H1 (cell line): Measurements from ENCODE around the gene CNNM2. TPM values are rescaled to one million over a fixed set of nuclear protein-coding genes. Genes with fewer than 3 reads are reported as not detected.

Source experiments
- CTCF ChIA-PET: fragments of 300-600 bp; sonication (Branson Sonifier 250); formaldehyde crosslinking; loops from one replicate; lab custom pipeline; 2021; ENCODE audit not compliant: partially characterized antibody; lab: Charles Lee
- POLR2A ChIA-PET: fragments of 300-600 bp; sonication (Branson Sonifier 250); formaldehyde crosslinking; loops from one replicate; lab custom pipeline; 2021; ENCODE audit warnings: inconsistent platforms; ENCODE audit not compliant: partially characterized antibody; lab: Charles Lee
- DNase-seq, 2 experiments: peaks; one replicate each; pipeline versions ENCODE4 v3.0.0 to v3.0.0-alpha.2; 2010 to 2022; ENCODE audit warnings: low spot score in 2 of 2, low read depth in 1 of 2, mixed read lengths in 1 of 2
- FAIRE-seq: peaks from 2 replicates; lab custom pipeline; 2011; peaks lifted over from hg19 to GRCh38; lab: Jason Lieb, UNC
- H2AFZ ChIP-seq: 2 replicates; pipeline ENCODE4 v1.8.1; 2012; ENCODE audit warnings: low read length, inconsistent platforms
- H2AK5ac ChIP-seq: 2 replicates; pipeline ENCODE4 v1.6.1; 2013; ENCODE audit warnings: low read depth, low read length
- H2BK120ac ChIP-seq: replicated peaks from 2 replicates; pipeline ENCODE3; 2013; ENCODE audit warnings: low read depth, low read length, inconsistent platforms
- H2BK12ac ChIP-seq: 2 replicates; pipeline ENCODE4 v1.6.1; 2013; ENCODE audit warnings: low read depth, low read length
- H2BK15ac ChIP-seq: 2 replicates; pipeline ENCODE4 v1.6.1; 2013; ENCODE audit warnings: low read length
- H2BK20ac ChIP-seq: 2 replicates; pipeline ENCODE4 v1.6.1; 2013; ENCODE audit warnings: low read length
- H2BK5ac ChIP-seq: 2 replicates; pipeline ENCODE4 v1.6.1; 2013; ENCODE audit warnings: low read depth, low read length
- H3K14ac ChIP-seq: 2 replicates; pipeline ENCODE4 v1.6.1; 2013; ENCODE audit warnings: inconsistent platforms; ENCODE audit not compliant: insufficient read length
- H3K18ac ChIP-seq: 2 replicates; pipeline ENCODE4 v1.6.1; 2013; ENCODE audit warnings: low read length; ENCODE audit errors: extremely low read depth
- H3K23ac ChIP-seq: 2 replicates; pipeline ENCODE4 v1.6.1; 2013; ENCODE audit warnings: inconsistent platforms; ENCODE audit not compliant: insufficient read length
- H3K23me2 ChIP-seq: 2 replicates; pipeline ENCODE4 v1.6.1; 2013; ENCODE audit warnings: low read depth, low read length
- H3K27ac ChIP-seq: 2 replicates; pipeline ENCODE4 v1.6.1; 2011; ENCODE audit warnings: low read depth, low read length, inconsistent platforms
- H3K27me3 ChIP-seq, 4 experiments: replicated peaks in 1 of 4; 1 replicate in 1 of 4; 2 replicates in 3 of 4; pipeline versions ENCODE4 v1.6.1 to v1.8.1; 2011 to 2013; ENCODE audit warnings: low read length in 3 of 4, mild to moderate bottlenecking in 3 of 4, inconsistent platforms in 2 of 4, mixed read lengths in 2 of 4, moderate library complexity in 1 of 4; ENCODE audit not compliant: control insufficient read depth in 3 of 4, insufficient read depth in 3 of 4; ENCODE audit errors: extremely low read depth in 1 of 4
- H3K36me3 ChIP-seq, 4 experiments: 2 replicates each; pipeline versions ENCODE4 v1.6.1 to v1.8.1; 2011 to 2013; ENCODE audit warnings: mild to moderate bottlenecking in 4 of 4, low read length in 3 of 4, moderate library complexity in 2 of 4, control low read depth in 1 of 4, inconsistent platforms in 1 of 4; ENCODE audit not compliant: insufficient read depth in 4 of 4, control insufficient read depth in 2 of 4
- H3K4ac ChIP-seq: replicated peaks from 2 replicates; pipeline ENCODE3; 2013; ENCODE audit warnings: low read length, low read depth, mixed read lengths, inconsistent platforms; ENCODE audit not compliant: insufficient read length
- H3K4me1 ChIP-seq, 4 experiments: replicated peaks in 1 of 4; 1 replicate in 1 of 4; 2 replicates in 3 of 4; pipeline versions ENCODE4 v1.6.1 to v1.8.1; 2011 to 2013; ENCODE audit warnings: low read length in 3 of 4, inconsistent platforms in 2 of 4, mixed read lengths in 1 of 4; ENCODE audit not compliant: insufficient read depth in 4 of 4, control insufficient read depth in 3 of 4
- H3K4me2 ChIP-seq, 2 experiments: 2 replicates each; pipeline versions ENCODE4 v1.6.1 to v1.8.1; 2011 to 2013; ENCODE audit warnings: low read depth in 2 of 2, low read length in 2 of 2, control low read depth in 1 of 2, inconsistent platforms in 1 of 2, mild to moderate bottlenecking in 1 of 2; ENCODE audit not compliant: insufficient read depth in 1 of 2
- H3K4me3 ChIP-seq, 4 experiments: fragments of 200-600, 300-600 bp in 1 of 4; sonication (generic), shearing (Covaris generic), sonication (Bioruptor Twin) in 1 of 4; 2 replicates each; pipeline versions ENCODE4 v1.5.1 to v1.8.1; 2011 to 2016; ENCODE audit warnings: low read length in 4 of 4, low read depth in 3 of 4, control low read depth in 2 of 4, inconsistent platforms in 2 of 4, mild to moderate bottlenecking in 2 of 4, mixed read lengths in 1 of 4, moderate library complexity in 1 of 4; ENCODE audit not compliant: insufficient read depth in 2 of 4; ENCODE audit errors: extremely low read depth in 1 of 4
- H3K56ac ChIP-seq: replicated peaks from 2 replicates; pipeline ENCODE3; 2013; ENCODE audit warnings: low read depth, mild to moderate bottlenecking, mixed read lengths, low read length, inconsistent platforms; ENCODE audit not compliant: insufficient read length
- H3K79me1 ChIP-seq: 2 replicates; pipeline ENCODE4 v1.6.1; 2013; ENCODE audit warnings: low read depth, low read length, control low read depth
- H3K79me2 ChIP-seq, 2 experiments: 2 replicates each; pipeline versions ENCODE4 v1.6.1 to v1.8.1; 2012 to 2013; ENCODE audit warnings: low read length in 2 of 2, mild to moderate bottlenecking in 2 of 2, inconsistent platforms in 1 of 2; ENCODE audit not compliant: insufficient read depth in 2 of 2, control insufficient read depth in 1 of 2
- H3K9ac ChIP-seq, 4 experiments: replicated peaks in 1 of 4; 1 replicate in 1 of 4; 2 replicates in 3 of 4; pipeline versions ENCODE4 v1.6.1 to v1.8.1; 2011 to 2013; ENCODE audit warnings: low read depth in 3 of 4, low read length in 3 of 4, control low read depth in 2 of 4, mild to moderate bottlenecking in 2 of 4, moderate library complexity in 2 of 4, inconsistent platforms in 1 of 4; ENCODE audit errors: extremely low read depth in 1 of 4
- H3K9me3 ChIP-seq, 2 experiments: 2 replicates each; pipeline versions ENCODE4 v1.6.1 to v1.8.1; 2012 to 2013; ENCODE audit warnings: mild to moderate bottlenecking in 2 of 2, moderate library complexity in 2 of 2, control low read depth in 1 of 2, inconsistent platforms in 1 of 2, low read depth in 1 of 2, low read length in 1 of 2, mixed read lengths in 1 of 2; ENCODE audit not compliant: insufficient read depth in 2 of 2
- H4K20me1 ChIP-seq, 2 experiments: replicated peaks in 1 of 2; 2 replicates each; pipeline versions ENCODE3 to v1.8.1; 2011 to 2013; ENCODE audit warnings: inconsistent platforms in 2 of 2, low read length in 2 of 2, mild to moderate bottlenecking in 1 of 2; ENCODE audit not compliant: insufficient read depth in 2 of 2, control insufficient read depth in 1 of 2
- H4K5ac ChIP-seq: 2 replicates; pipeline ENCODE4 v1.6.1; 2013; ENCODE audit warnings: low read length, low read depth, mixed read lengths, inconsistent platforms; ENCODE audit not compliant: insufficient read length
- H4K8ac ChIP-seq: 2 replicates; pipeline ENCODE4 v1.8.0; 2013; ENCODE audit warnings: mild to moderate bottlenecking, moderate library complexity, low read length, inconsistent platforms; ENCODE audit not compliant: insufficient read depth; ENCODE audit errors: extremely low read depth
- H4K91ac ChIP-seq: replicated peaks from 2 replicates; pipeline ENCODE3; 2013; ENCODE audit warnings: low read length, mixed read lengths, inconsistent platforms; ENCODE audit not compliant: insufficient read length
- CEBPB ChIP-seq: IDR thresholded peaks from 2 replicates; pipeline ENCODE4 v1.6.1; 2012; ENCODE audit warnings: low read depth, low read length
- CREB1 ChIP-seq: IDR thresholded peaks from 2 replicates; pipeline ENCODE4 v1.6.1; 2012; ENCODE audit warnings: inconsistent platforms
- EZH2 ChIP-seq: fragments of 200-600 bp; sonication (generic); IDR thresholded peaks from 2 replicates; pipeline ENCODE4 v1.7.1; 2012; ENCODE audit warnings: low read depth, mild to moderate bottlenecking, moderate library complexity, low read length, inconsistent platforms; ENCODE audit not compliant: severe bottlenecking
- GTF2F1 ChIP-seq: IDR thresholded peaks from 2 replicates; pipeline ENCODE4 v1.6.1; 2012; ENCODE audit warnings: low read depth, low read length, improper control_type of control experiment, borderline replicate concordance
- NANOG ChIP-seq: IDR thresholded peaks from 2 replicates; pipeline ENCODE4 v1.6.1; 2011; ENCODE audit warnings: low read length, low read depth, mild to moderate bottlenecking, inconsistent platforms; ENCODE audit not compliant: insufficient read depth, poor library complexity, severe bottlenecking
- PHF8 ChIP-seq: fragments of 200-600 bp; sonication (generic); conservative IDR thresholded peaks from 2 replicates; pipeline ENCODE4 v1.7.1; 2012; ENCODE audit warnings: low read depth, mild to moderate bottlenecking, inconsistent platforms, low read length, moderate library complexity
- SP4 ChIP-seq: IDR thresholded peaks from 2 replicates; pipeline ENCODE4 v1.6.1; 2012; ENCODE audit warnings: low read length, inconsistent platforms
- TBP ChIP-seq: IDR thresholded peaks from 2 replicates; pipeline ENCODE4 v1.6.1; 2011; ENCODE audit warnings: low read depth, low read length, improper control_type of control experiment
- WGBS, 2 experiments: shearing (Covaris generic) in 1 of 2; methylation state at CpG; one replicate each; pipeline versions ENCODE4 v1.1.6 to v1.1.7; 2013 to 2015; ENCODE audit warnings: low lambda C conversion rate in 2 of 2, mixed read lengths in 2 of 2, inconsistent platforms in 1 of 2, low coverage in 1 of 2, missing lambda C conversion rate in 1 of 2; ENCODE audit not compliant: insufficient replicate concordance in 2 of 2, insufficient coverage in 1 of 2, insufficient read length in 1 of 2; ENCODE audit errors: extremely low coverage in 1 of 2, missing lambda C conversion rate in 1 of 2; 5-methylcytosine and 5-hydroxymethylcytosine counted together
- polyA plus RNA-seq, 7 experiments: library from polyadenylated mRNA; depleted of rRNA in 3 of 7; stranded (reverse) in 5 of 7; unstranded in 2 of 7; fragments of >200 nt in 5 of 7; fragments of 200-250 nt in 2 of 7; gene quantifications; 1 replicate in 5 of 7; 2 replicates in 1 of 7; 4 replicates in 1 of 7; pipeline versions ENCODE4 v1.2.1 to v1.2.3, GENCODE V29; 2011 to 2013; ENCODE audit warnings: missing spikeins in 2 of 7, mixed read lengths in 2 of 7
- total RNA-seq: library from RNA; stranded (reverse); fragmentation: NEBNext Ultra II Directional; extraction: Animal tissue kit (Norgen Biotek cat#: 25700); gene quantifications from 2 replicates; pipeline ENCODE4 v1.2.1, GENCODE V29; 2021
- TF ChIP-seq, protein P1 (sequence below), 3 experiments: IDR thresholded peaks; 1 replicate in 2 of 3; 2 replicates in 1 of 3; pipeline versions ENCODE4 v1.5.1 to v1.6.1; 2011; ENCODE audit warnings: low read length in 3 of 3, mild to moderate bottlenecking in 3 of 3, inconsistent platforms in 2 of 3, low read depth in 1 of 3, moderate library complexity in 1 of 3; ENCODE audit not compliant: insufficient read depth in 1 of 3; ENCODE audit errors: control extremely low read depth in 1 of 3

Gene CNNM2
- total and polyA plus RNA-seq, 2 of the 8 experiments (the other 6 are each of a cell fraction or from before 2014, with no cell fraction given): 7.3 to 23.6 TPM

DNA sequence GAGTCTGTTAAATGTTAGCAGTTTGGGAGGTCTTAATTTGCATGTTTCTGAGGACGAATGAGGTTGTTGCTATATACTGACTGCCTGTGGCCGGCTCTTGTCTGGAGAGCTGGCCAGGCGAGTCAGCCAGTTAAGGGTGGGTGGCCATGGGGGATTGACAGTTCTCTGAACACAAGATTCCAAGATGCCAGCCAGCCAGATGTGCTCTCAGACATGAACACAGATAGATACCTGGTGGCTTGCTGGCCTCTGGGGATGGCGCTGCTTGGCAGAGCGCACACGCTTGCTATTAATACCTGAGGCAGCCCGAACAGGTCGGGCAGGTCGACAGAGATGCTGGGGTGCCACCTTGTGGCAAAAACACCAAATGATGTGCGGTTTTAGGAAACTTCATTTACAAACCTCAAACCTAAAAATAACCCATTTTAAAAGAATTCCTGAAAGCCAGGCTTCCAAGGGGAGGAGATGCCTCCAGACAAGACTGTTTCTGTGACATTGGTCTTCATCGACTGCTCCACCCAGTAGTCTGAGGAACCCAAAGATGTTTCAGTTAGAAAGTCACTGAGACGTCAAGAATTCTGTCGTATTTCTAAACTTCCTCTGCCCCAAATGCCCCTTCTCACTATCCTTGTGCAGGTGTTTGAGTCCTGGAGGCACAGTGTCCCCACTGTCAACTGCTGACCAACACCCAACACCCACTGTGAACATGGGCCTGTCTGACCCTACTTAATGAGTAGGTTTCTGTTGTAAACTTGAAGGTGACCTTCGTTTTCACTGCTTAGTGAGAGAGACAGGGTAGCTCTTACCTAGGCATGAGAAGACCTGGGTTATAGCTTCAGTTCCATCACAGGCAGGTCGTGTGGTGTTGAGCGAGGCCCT is 151.6 kb downstream of the CNNM2 start:
- no peak overlapping the region for H2BK5ac ChIP-seq
- no peak overlapping the region for H2BK15ac ChIP-seq
- no peak overlapping the region for H3K56ac ChIP-seq
- H2AK5ac ChIP-seq: no peak overlapping the region
- no peak overlapping the region for H2BK12ac ChIP-seq
- H3K4ac ChIP-seq: no peak overlapping the region
- H4K20me1 ChIP-seq: peaks cover 0 to 2% of the 10 kb centered on the region in 2 experiments
- no peak overlapping the region for H2BK20ac ChIP-seq
- H2BK120ac ChIP-seq: no peak overlapping the region
- H3K18ac ChIP-seq: no peak overlapping the region
- H4K5ac ChIP-seq: no peak overlapping the region
- ChIA-PET POLR2A (interaction anchor here (2.3 kb wide), 1 partner anchor 151 kb away, joined by 6 read pairs; the partner anchor contains the start of gene CNNM2), CTCF (interaction anchor here (0.6 to 10.3 kb wide), 24 partner anchors 9 to 344 kb away, joined by 3 to 137 read pairs (median 4); partner anchors contain the start of genes CNNM2 and CYP17A1)
- H3K14ac ChIP-seq: no peak overlapping the region
- no peaks in the 10 kb centered on the region; the same call in 1 of the 2 replicates for H3K79me1 ChIP-seq
- WGBS, 2 experiments: 49% methylated on average over 16 of the region's 16 CpGs; no CpG with 5 or more reads in 1 of the 2 experiments
- H3K9ac ChIP-seq: no peak overlapping the region; a peak in 1 of 7 replicates
- peak; percentile 77 for FAIRE-seq
- no peak overlapping the region for H3K27ac ChIP-seq
- no peaks in the 10 kb centered on the region for H3K9me3 ChIP-seq
- H3K4me1 ChIP-seq: no peaks in the 10 kb centered on the region
- H4K91ac ChIP-seq: no peak overlapping the region
- H3K4me2 ChIP-seq: no peak overlapping the region
- no peaks in the 10 kb centered on the region for H3K23me2 ChIP-seq
- no peak overlapping the region for H3K23ac ChIP-seq
- H3K4me3 ChIP-seq: no peak overlapping the region
- H4K8ac ChIP-seq: no peak overlapping the region; the same call in 1 of the 2 replicates
- H3K27me3 ChIP-seq: no peaks in the 10 kb centered on the region
- no peaks in the 10 kb centered on the region for H3K79me2 ChIP-seq
- no peak overlapping the region for H2AFZ ChIP-seq
- no peaks in the 10 kb centered on the region for H3K36me3 ChIP-seq
- peak; percentile 33 to 83 for DNase-seq
- TF ChIP-seq CREB1 (no peak), EZH2 (no peak), CEBPB (no peak), GTF2F1 (no peak), SP4 (no peak), PHF8 (no peak), NANOG (no peak), TBP (no peak)
- TF ChIP-seq, protein P1, sequence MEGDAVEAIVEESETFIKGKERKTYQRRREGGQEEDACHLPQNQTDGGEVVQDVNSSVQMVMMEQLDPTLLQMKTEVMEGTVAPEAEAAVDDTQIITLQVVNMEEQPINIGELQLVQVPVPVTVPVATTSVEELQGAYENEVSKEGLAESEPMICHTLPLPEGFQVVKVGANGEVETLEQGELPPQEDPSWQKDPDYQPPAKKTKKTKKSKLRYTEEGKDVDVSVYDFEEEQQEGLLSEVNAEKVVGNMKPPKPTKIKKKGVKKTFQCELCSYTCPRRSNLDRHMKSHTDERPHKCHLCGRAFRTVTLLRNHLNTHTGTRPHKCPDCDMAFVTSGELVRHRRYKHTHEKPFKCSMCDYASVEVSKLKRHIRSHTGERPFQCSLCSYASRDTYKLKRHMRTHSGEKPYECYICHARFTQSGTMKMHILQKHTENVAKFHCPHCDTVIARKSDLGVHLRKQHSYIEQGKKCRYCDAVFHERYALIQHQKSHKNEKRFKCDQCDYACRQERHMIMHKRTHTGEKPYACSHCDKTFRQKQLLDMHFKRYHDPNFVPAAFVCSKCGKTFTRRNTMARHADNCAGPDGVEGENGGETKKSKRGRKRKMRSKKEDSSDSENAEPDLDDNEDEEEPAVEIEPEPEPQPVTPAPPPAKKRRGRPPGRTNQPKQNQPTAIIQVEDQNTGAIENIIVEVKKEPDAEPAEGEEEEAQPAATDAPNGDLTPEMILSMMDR (IDR thresholded peaks at IDR 0.05; ENCODE audit: control extremely low read depth in 1 of 3, insufficient read depth in 1 of 3, low read depth in 1 of 3, low read length in 3 of 3): peak; percentile 69 to 85 (median 73)
